HT-29 (cell line): Measurements from ENCODE around the gene CLIC5. TPM values are rescaled to one million over a fixed set of nuclear protein-coding genes. Genes with fewer than 3 reads are reported as not detected.

Experiments
- DNase-seq: peaks from one replicate; pipeline ENCODE4 v3.0.0-alpha.2; 2015; ENCODE audit warnings: low spot score
- total RNA-seq: library from RNA; depleted of rRNA; stranded (reverse); fragments of >200 nt; shearing (Covaris generic); gene quantifications from 2 replicates; pipeline ENCODE4 v1.2.3, GENCODE V29; 2014

Gene CLIC5
- total RNA-seq, 1 experiment from 2014 or later, result 4.0 TPM

- no peak for DNase-seq
Observed at GRCh38 chr6:45965007-45965406, 50.7 kb downstream of the CLIC5 start.

DNA sequence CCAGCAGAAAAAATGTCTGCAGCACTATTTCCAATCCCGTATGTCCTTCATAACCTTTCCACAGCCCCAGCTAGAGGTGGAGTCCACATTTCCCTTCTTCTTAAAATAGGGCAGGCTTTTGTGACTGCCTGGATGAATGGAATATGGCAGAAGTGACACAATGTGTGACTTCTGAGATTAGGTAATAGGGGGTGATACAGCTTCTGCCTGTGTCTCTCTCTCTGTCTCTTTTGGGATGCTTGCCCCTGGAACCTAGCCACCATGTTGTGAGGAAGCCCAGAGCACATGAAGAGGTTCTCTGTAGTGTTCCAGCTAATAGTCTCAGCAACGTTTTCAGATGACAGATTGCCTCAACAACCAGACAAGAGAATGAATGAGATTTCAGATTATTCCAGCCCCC, 51.4 kb downstream of the CLIC5 start:
- no peak for DNase-seq

DNA sequence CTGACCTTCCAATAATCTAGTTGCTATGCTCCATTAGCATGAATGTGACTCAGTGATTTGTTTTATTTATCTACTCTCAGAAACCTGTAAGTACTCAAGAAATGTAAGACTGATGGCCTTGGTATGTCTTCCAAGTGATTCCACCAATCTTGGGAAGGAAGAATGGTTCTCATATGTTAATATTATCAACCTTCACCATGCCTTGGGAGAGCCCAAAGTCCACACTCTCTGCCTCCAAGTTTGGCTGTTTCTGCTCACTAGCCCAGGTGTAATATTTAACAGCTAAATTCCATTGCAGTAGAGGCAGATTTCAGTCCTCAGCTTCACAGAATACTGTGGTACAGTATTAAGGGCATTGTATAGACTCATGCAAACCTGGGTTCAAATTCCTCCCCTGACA, 51.8 kb downstream of the CLIC5 start:
- DNase-seq, result no peak

DNA sequence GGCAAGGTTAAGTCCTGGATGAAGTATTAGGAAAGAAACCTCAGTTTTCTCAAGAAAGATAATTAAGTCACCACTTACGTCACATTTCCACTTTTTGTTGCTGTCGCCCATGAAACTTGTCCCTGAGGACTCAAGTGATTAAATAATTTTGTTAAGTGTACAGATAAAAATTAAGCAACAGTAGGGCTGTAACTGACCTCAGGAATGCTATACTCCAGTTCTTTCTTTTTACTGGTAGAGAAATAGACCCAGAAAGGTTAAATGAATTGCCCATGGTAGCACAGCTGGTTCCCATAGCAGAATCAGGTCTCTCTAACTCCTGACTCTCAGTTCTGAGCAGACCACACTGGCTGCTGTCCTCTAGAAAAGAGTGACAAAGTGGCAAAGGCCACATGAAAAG, 54.5 kb downstream of the CLIC5 start:
- DNase-seq, result no peak

GRCh38 chr6:45959534-45960145, 56.0 kb downstream of the CLIC5 start:
- DNase-seq, result peak; percentile 65

- DNase-seq, result no peak
Observed at GRCh38 chr6:45956663-45957062, 59.0 kb downstream of the CLIC5 start.

DNA sequence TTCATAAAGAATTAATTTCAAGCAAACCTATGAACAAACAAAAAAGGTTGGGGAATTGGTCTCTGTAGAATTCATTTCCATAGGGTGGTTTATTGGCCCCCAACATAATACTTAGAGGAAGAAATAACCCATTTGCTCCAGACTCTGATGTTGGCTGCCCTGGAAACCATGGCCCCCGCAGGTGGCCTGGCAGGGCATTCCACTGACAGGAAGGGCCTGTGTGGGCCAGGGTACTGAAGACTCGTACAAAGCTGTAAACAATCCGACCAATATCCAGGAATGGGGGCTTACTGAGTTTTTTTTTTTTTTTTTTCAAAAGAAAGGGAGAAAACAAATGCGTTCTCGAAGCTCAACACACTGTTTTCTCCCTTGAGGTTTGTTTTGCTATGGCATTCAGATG, 59.5 kb downstream of the CLIC5 start:
- no peak for DNase-seq

- DNase-seq, result no peak
Observed at GRCh38 chr6:45955597-45955996, 60.1 kb downstream of the CLIC5 start.

DNA sequence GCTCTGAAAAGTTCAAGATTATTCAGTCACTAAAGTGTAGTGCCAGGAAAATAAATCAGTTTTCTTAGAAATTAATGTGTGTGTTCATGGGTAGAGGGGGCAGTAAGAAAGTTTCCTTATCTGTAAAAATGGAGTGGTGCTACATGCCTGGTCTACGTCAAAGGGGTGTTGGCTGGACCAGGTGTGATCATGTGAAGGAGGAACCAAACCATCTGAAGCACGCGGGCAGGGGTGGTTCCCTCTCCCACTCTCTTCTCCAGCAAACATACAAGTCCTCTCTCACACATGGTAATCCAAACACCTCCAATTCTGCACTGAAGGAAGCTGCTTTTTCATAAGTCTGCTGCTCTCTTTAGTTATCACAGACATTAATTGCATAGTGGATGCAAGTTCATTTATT, 63.1 kb downstream of the CLIC5 start:
- DNase-seq, result no peak

DNA sequence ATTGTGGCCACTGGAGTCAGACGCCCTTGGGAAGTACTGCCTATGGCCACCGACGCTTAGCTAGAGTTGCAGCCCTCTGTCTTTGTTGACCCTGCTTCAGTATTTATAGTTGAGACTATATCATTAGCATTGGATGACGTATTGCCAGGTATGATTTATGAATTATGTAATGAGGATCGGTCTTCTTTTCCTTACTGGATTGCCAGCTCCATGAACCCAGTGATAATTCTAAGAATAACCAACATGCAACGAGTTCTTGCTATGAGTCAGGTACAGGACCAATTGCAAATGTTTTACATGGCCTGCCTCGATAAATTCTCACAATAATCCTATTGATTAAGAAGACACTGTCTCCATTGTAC, 63.5 kb downstream of the CLIC5 start:
- peak; percentile 76 for DNase-seq

- DNase-seq, result peak; percentile 92
Observed at GRCh38 chr6:45951321-45952167, 64.1 kb downstream of the CLIC5 start.

GRCh38 chr6:45949256-45949655, 66.4 kb downstream of the CLIC5 start:
- peak; percentile 55 for DNase-seq

- DNase-seq, result no peak
Observed at GRCh38 chr6:45947807-45948206, 67.9 kb downstream of the CLIC5 start.

GRCh38 chr6:45946887-45947286, 68.8 kb downstream of the CLIC5 start:
- DNase-seq, result no peak

DNA sequence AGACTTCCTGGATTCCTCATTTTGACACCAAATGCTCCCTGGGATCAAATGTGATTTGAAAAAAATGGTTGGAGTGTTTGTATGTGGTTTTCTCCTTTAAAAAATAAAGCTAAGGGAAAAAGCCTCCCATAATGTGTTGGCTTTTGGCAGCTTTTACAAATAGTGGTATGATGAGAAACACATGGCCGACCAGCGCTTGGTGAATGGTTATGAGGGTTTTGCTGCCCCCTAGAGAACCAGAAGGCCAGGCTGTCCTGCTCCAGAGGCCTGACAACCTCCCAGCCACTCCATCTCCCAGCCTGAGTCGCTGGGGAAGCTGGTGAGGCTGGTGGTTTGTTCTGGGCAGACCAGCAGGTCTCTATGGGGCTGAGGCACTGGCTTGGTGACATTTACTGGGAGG, 69.3 kb downstream of the CLIC5 start:
- DNase-seq, result peak; percentile 53

DNA sequence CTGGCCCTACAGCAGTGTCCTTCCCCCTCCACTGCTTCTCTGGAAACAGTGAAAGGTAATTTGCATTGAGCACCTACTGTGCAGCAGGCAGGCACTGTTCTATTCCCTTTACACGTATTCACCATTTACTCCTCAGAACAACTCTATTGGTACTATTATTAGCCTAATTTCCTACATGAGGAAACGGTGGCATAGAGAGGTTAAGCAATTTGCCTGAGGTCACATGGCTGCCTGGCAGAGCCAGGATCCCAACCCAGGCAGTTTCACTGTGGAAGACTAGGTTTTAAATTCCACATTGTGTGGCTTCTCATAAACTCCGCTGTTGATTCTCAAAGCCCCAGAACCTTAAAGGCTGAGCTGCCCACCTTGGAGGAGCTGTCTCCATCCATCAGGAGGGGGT, 72.7 kb downstream of the CLIC5 start:
- no peak for DNase-seq

DNA sequence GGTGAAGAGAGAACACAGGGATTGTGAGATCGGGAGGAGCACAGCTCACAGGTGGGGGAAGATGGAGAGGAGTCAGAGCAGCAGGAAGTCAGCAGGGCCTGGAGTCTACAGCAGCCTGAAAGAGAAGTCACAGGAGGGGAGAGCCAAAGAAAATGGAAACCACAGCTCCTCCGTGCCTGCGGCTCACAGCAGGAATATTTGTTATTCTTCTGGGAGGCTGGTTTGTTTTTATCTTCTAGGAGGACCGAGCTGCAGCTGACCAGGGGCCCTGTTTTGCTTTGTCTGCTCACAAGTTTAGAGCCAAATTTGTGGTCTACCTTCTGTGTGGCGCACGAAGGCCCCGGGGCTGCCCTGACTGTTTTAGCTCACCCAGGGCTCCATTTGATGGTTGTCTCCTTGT, 81.8 kb downstream of the CLIC5 start:
- DNase-seq, result no peak

GRCh38 chr6:45931232-45931631, 84.4 kb downstream of the CLIC5 start:
- no peak for DNase-seq

DNA sequence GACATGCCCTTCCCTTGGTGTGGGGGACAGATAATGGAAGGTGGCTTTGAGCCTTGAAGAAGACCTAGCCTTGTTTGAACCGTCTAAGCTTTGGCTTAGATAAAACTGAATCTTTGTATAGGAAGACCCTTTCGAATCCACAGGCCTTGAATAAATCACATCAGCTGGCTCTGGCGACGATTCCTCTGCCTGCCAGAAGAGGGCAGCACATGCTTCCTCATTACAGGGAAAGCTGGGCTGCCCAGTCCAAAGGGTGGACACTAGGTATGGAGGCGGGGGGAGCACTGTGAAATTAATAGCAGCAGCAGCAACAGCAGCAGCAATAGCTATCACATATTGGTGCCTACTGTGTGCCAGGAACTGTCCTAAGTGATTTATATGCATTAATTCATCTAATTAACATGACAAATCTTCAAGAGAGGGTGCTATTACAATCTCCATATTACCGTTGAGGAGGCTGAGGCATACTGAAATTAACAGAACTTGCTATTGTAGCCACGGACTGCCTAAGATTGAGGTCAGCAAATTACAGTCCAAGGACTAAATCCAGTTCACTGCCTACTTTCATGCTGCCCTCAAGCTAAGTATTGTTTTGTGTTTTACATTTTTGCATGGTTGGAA, 85.1 kb downstream of the CLIC5 start:
- peak; percentile 88 for DNase-seq

GRCh38 chr6:45929421-45930361, 86.0 kb downstream of the CLIC5 start:
- DNase-seq, result no peak

GRCh38 chr6:45928721-45929305, 86.8 kb downstream of the CLIC5 start:
- no peak for DNase-seq
